Measurements from ENCODE around the gene TTLL11.

Gene TTLL11

DNA sequence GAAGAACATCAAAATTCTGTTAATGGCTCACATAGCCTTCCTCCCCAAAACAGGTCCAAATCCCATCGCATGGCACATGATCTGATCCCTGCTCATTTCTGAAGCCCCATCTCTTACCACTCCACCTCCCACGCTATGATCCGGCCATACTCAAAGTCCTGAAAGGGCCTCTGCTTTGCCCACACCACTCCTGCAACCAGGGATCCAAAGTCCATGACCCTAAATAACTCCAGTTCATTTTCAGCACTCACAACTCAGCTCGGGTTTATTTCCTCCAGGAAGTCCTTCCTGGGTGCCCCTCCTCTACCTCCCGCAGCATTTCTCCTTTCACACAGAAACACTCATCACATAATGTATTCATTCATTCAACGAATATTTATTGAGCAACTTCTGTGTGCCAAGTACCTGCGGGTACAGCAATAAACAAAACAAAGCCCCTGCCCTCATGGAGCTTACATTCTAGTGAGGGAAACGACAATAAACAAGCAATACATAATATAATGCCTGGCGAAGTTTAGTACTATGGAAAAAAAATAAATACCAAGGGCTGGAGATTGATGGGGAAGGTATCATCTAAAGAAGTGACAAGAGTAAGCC lies 2.7 kb downstream of the TTLL11 start:
- Histone ChIP-seq H2BK15ac (ENCODE audit: low read length) (no peak overlapping the region), H3K27me3 (ENCODE audit: control insufficient read depth in 3 of 3, insufficient read depth in 3 of 3, low read depth in 1 of 3, low read length in 3 of 3) (peaks cover 0 to 16% (median 3%) of the 10 kb centered on the region in 3 experiments), H3K9me3 (replicated peaks in 1 of 2; ENCODE audit: control insufficient read depth in 2 of 2, insufficient read depth in 1 of 2, low read depth in 1 of 2, low read length in 2 of 2) (no peaks in the 10 kb centered on the region), H4K91ac (ENCODE audit: low read depth, low read length, poor library complexity) (no peak overlapping the region), H3K23ac (ENCODE audit: low read depth, low read length, poor library complexity) (no peak overlapping the region), H2BK12ac (ENCODE audit: low read length) (no peak overlapping the region), H3K4ac (ENCODE audit: low read length) (no peak overlapping the region), H3K18ac (ENCODE audit: low read length) (no peak overlapping the region), H3K4me3 (ENCODE audit: low read length in 2 of 2) (no peak overlapping the region), H3K9ac (ENCODE audit: low read depth, low read length, poor library complexity) (no peak overlapping the region), H3K14ac (ENCODE audit: low read length) (no peak overlapping the region), H4K8ac (ENCODE audit: low read depth, low read length) (no peak overlapping the region), H3K4me1 (ENCODE audit: control insufficient read depth in 2 of 2, insufficient read depth in 1 of 2, low read depth in 1 of 2, low read length in 2 of 2) (peaks cover 2 to 5% of the 10 kb centered on the region in 2 donors), H3K4me2 (ENCODE audit: insufficient read depth, low read length, poor library complexity, severe bottlenecking) (no peak overlapping the region), H3K36me3 (replicated peaks in 1 of 2; ENCODE audit: control insufficient read depth in 2 of 2, insufficient read depth in 2 of 2, low read length in 2 of 2) (no peaks in the 10 kb centered on the region), H2BK5ac (ENCODE audit: low read length) (no peak overlapping the region), H2BK120ac (ENCODE audit: low read depth, low read length) (no peak overlapping the region), H2AFZ (ENCODE audit: low read length) (no peak overlapping the region), H3K79me1 (ENCODE audit: low read depth, low read length) (no peaks in the 10 kb centered on the region), H2AK5ac (ENCODE audit: low read depth, low read length) (no peak overlapping the region), H3K27ac (replicated peaks; ENCODE audit: low read length) (no peak overlapping the region)
- no CpG with 5 or more reads among the region's 9 CpGs for WGBS, 2 donors (ENCODE audit: extremely low coverage in 2 of 2, insufficient read length in 2 of 2, insufficient replicate concordance in 1 of 2)
- no peak for DNase-seq (ENCODE audit: low spot score)

DNA sequence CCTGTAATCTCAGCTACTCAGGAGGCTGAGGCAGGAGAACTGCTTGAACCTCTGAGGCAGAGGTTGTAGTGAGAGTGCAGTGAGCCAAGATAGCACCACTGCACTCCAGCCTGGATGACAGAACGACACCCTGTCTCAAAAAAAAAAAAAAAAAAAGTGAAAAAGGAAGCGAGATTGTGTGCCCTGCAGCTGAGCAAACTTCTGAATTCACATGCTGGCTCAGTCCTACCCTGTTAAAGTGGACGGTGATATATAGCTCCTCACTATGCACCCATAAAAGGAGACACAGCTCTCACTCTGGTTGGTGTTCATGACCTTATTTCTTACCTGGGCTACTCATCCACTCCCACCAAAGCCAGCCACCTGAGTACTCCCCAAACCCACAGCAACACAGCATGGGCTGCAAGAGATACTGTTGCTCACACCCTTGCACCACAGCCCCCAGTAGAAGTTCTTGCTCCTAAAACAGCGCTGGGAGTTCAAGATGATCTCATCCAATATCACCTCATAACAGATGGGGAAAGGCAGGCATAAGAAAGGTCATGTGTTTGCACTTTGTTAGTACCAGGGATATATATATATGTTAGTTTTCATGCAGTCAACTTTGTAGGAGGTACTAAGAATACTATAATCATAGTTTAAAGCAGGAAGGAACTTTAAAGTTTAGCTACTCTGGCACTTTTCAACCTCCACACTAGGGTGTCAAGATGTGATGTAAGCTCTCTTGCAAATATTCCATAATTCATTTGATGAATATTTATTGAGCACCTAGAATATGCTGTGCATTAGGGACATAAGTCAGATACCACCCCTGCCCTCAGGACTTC lies 4.0 kb downstream of the TTLL11 start:
- Histone ChIP-seq H3K27me3 (ENCODE audit: control insufficient read depth in 3 of 3, insufficient read depth in 3 of 3, low read depth in 1 of 3, low read length in 3 of 3) (peaks cover 0 to 10% (median 3%) of the 10 kb centered on the region in 3 experiments), H3K18ac (ENCODE audit: low read length) (no peak overlapping the region), H3K27ac (replicated peaks; ENCODE audit: low read length) (no peak overlapping the region), H2BK15ac (ENCODE audit: low read length) (no peak overlapping the region), H3K23ac (ENCODE audit: low read depth, low read length, poor library complexity) (no peak overlapping the region), H3K4me1 (ENCODE audit: control insufficient read depth in 2 of 2, insufficient read depth in 1 of 2, low read depth in 1 of 2, low read length in 2 of 2) (peaks cover 2 to 5% of the 10 kb centered on the region in 2 donors), H3K4me2 (ENCODE audit: insufficient read depth, low read length, poor library complexity, severe bottlenecking) (no peak overlapping the region), H3K4me3 (ENCODE audit: low read length in 2 of 2) (no peak overlapping the region), H2BK120ac (ENCODE audit: low read depth, low read length) (no peak overlapping the region), H2BK5ac (ENCODE audit: low read length) (no peak overlapping the region), H3K14ac (ENCODE audit: low read length) (no peak overlapping the region), H4K8ac (ENCODE audit: low read depth, low read length) (no peak overlapping the region), H3K79me1 (ENCODE audit: low read depth, low read length) (no peaks in the 10 kb centered on the region), H3K9ac (ENCODE audit: low read depth, low read length, poor library complexity) (no peak overlapping the region), H3K36me3 (replicated peaks in 1 of 2; ENCODE audit: control insufficient read depth in 2 of 2, insufficient read depth in 2 of 2, low read length in 2 of 2) (no peaks in the 10 kb centered on the region), H3K9me3 (replicated peaks in 1 of 2; ENCODE audit: control insufficient read depth in 2 of 2, insufficient read depth in 1 of 2, low read depth in 1 of 2, low read length in 2 of 2) (no peaks in the 10 kb centered on the region), H3K4ac (ENCODE audit: low read length) (no peak overlapping the region), H4K91ac (ENCODE audit: low read depth, low read length, poor library complexity) (no peak overlapping the region), H2AK5ac (ENCODE audit: low read depth, low read length) (no peak overlapping the region), H2AFZ (ENCODE audit: low read length) (no peak overlapping the region), H2BK12ac (ENCODE audit: low read length) (no peak overlapping the region)
- DNase-seq (ENCODE audit: low spot score), result no peak
- WGBS, 2 donors (ENCODE audit: extremely low coverage in 2 of 2, insufficient read length in 2 of 2, insufficient replicate concordance in 1 of 2), result no CpG with 5 or more reads among the region's 4 CpGs

DNA sequence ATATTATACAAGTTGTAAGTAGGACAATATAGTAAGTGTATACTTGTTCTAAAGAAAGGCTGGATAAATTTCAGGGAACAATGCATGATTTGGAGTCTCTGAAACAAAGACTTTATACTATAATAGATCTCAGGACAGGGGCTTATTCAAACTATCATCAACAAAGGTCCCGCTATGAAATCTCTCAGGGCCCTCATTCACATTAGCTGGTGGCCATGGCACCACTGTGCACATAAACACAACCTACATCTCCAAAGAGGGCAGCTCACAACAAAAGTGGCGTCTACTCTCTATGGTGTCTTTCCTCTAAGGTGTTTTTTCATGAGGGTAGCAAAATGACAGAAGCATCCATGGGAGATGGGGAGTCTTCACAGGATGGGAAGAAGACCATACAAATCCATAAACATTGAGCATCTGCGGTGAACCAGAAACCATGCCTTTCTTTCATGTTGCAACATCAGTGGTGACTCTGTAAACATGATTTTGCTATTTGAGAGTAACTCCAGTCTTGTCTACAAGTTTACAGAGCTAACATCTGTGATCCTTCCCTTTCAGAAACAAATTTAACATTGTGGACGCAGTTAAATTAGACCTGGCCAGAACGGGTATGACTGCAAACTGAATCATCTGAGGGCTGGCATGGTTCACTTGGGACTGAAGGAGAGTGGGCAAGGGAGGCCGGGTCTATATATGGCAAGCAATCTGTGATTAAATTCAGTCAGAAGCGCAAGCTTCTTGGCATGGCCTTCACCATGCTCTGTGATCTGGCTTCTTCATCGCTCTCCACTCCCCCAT lies 5.5 kb downstream of the TTLL11 start:
- no peak overlapping the region for H4K8ac ChIP-seq (ENCODE audit: low read depth, low read length)
- WGBS, 2 donors (ENCODE audit: extremely low coverage in 2 of 2, insufficient read length in 2 of 2, insufficient replicate concordance in 1 of 2), result no CpG with 5 or more reads among the region's 8 CpGs
- no peak overlapping the region for H2BK120ac ChIP-seq (ENCODE audit: low read depth, low read length)
- no peak overlapping the region for H3K14ac ChIP-seq (ENCODE audit: low read length)
- no peaks in the 10 kb centered on the region for H3K36me3 ChIP-seq (replicated peaks in 1 of 2; ENCODE audit: control insufficient read depth in 2 of 2, insufficient read depth in 2 of 2, low read length in 2 of 2)
- H2BK15ac ChIP-seq (ENCODE audit: low read length), result no peak overlapping the region
- no peak overlapping the region for H3K9ac ChIP-seq (ENCODE audit: low read depth, low read length, poor library complexity)
- H3K4me2 ChIP-seq (ENCODE audit: insufficient read depth, low read length, poor library complexity, severe bottlenecking), result no peak overlapping the region
- no peak overlapping the region for H2AFZ ChIP-seq (ENCODE audit: low read length)
- no peaks in the 10 kb centered on the region for H3K79me1 ChIP-seq (ENCODE audit: low read depth, low read length)
- H3K27me3 ChIP-seq (ENCODE audit: control insufficient read depth in 3 of 3, insufficient read depth in 3 of 3, low read depth in 1 of 3, low read length in 3 of 3), result peaks cover 0 to 4% (median 0%) of the 10 kb centered on the region in 3 experiments
- H3K9me3 ChIP-seq (replicated peaks in 1 of 2; ENCODE audit: control insufficient read depth in 2 of 2, insufficient read depth in 1 of 2, low read depth in 1 of 2, low read length in 2 of 2), result peaks cover 0 to 2% of the 10 kb centered on the region in 2 donors
- H3K4me3 ChIP-seq (ENCODE audit: low read length in 2 of 2), result no peak overlapping the region
- DNase-seq (ENCODE audit: low spot score), result no peak
- no peak overlapping the region for H4K91ac ChIP-seq (ENCODE audit: low read depth, low read length, poor library complexity)
- H3K27ac ChIP-seq (replicated peaks; ENCODE audit: low read length), result no peak overlapping the region
- peaks cover 2 to 5% of the 10 kb centered on the region in 2 donors for H3K4me1 ChIP-seq (ENCODE audit: control insufficient read depth in 2 of 2, insufficient read depth in 1 of 2, low read depth in 1 of 2, low read length in 2 of 2)
- H3K18ac ChIP-seq (ENCODE audit: low read length), result no peak overlapping the region
- no peak overlapping the region for H2BK12ac ChIP-seq (ENCODE audit: low read length)
- H2AK5ac ChIP-seq (ENCODE audit: low read depth, low read length), result no peak overlapping the region
- no peak overlapping the region for H3K4ac ChIP-seq (ENCODE audit: low read length)
- H2BK5ac ChIP-seq (ENCODE audit: low read length), result no peak overlapping the region
- no peak overlapping the region for H3K23ac ChIP-seq (ENCODE audit: low read depth, low read length, poor library complexity)

DNA sequence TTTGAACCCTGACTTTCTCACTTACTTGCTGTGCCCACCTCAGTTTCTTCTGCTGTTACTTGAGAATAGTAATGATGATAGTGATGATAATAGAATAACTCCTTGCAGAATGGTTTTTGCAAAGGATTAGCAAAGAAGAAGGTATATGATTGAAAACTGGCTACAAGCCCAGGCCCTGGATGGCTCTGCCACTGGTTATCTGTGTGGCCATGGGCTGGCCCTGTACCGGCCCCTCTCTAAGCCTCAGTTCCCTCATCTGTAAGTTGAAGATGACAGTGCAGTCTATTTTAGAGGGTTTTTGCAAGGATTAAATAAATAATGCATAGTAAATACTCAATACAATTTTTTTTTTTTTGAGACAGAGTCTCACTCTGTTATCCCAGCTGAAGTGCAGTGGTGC lies 6.2 kb downstream of the TTLL11 start:
- H2BK12ac ChIP-seq (ENCODE audit: low read length), result no peak overlapping the region
- H3K4ac ChIP-seq (ENCODE audit: low read length), result no peak overlapping the region
- peaks cover 0 to 2% of the 10 kb centered on the region in 2 donors for H3K9me3 ChIP-seq (replicated peaks in 1 of 2; ENCODE audit: control insufficient read depth in 2 of 2, insufficient read depth in 1 of 2, low read depth in 1 of 2, low read length in 2 of 2)
- H3K4me1 ChIP-seq (ENCODE audit: control insufficient read depth in 2 of 2, insufficient read depth in 1 of 2, low read depth in 1 of 2, low read length in 2 of 2), result peaks cover 0 to 5% of the 10 kb centered on the region in 2 donors
- no peak overlapping the region for H3K4me3 ChIP-seq (ENCODE audit: low read length in 2 of 2)
- H2AK5ac ChIP-seq (ENCODE audit: low read depth, low read length), result no peak overlapping the region
- H2BK120ac ChIP-seq (ENCODE audit: low read depth, low read length), result no peak overlapping the region
- no peak overlapping the region for H4K8ac ChIP-seq (ENCODE audit: low read depth, low read length)
- H3K18ac ChIP-seq (ENCODE audit: low read length), result no peak overlapping the region
- DNase-seq (ENCODE audit: low spot score), result no peak
- no peak overlapping the region for H4K91ac ChIP-seq (ENCODE audit: low read depth, low read length, poor library complexity)
- no peak overlapping the region for H3K4me2 ChIP-seq (ENCODE audit: insufficient read depth, low read length, poor library complexity, severe bottlenecking)
- no peak overlapping the region for H3K9ac ChIP-seq (ENCODE audit: low read depth, low read length, poor library complexity)
- H2AFZ ChIP-seq (ENCODE audit: low read length), result no peak overlapping the region
- H2BK15ac ChIP-seq (ENCODE audit: low read length), result no peak overlapping the region
- H3K14ac ChIP-seq (ENCODE audit: low read length), result no peak overlapping the region
- no peak overlapping the region for H3K23ac ChIP-seq (ENCODE audit: low read depth, low read length, poor library complexity)
- no peaks in the 10 kb centered on the region for H3K27me3 ChIP-seq (ENCODE audit: control insufficient read depth in 3 of 3, insufficient read depth in 3 of 3, low read depth in 1 of 3, low read length in 3 of 3)
- no peak overlapping the region for H3K27ac ChIP-seq (replicated peaks; ENCODE audit: low read length)
- H3K79me1 ChIP-seq (ENCODE audit: low read depth, low read length), result no peaks in the 10 kb centered on the region
- WGBS, 2 donors (ENCODE audit: extremely low coverage in 2 of 2, insufficient read length in 2 of 2, insufficient replicate concordance in 1 of 2), result no CpG with 5 or more reads among the region's 1 CpG
- H2BK5ac ChIP-seq (ENCODE audit: low read length), result no peak overlapping the region
- H3K36me3 ChIP-seq (replicated peaks in 1 of 2; ENCODE audit: control insufficient read depth in 2 of 2, insufficient read depth in 2 of 2, low read length in 2 of 2), result no peaks in the 10 kb centered on the region
